GM19452 (cell line): ENCODE results near the gene PTPRU.

Experiments
- ATAC-seq: cut with Tn5 transposase; IDR thresholded peaks from one replicate; pipeline ENCODE4 v1.9.1; 2021; ENCODE audit not compliant: unreplicated experiment

The PTPRU gene

GRCh38 chr1:29264773-29265389 is 28.6 kb downstream of the PTPRU start:
- ATAC-seq = no peak

GRCh38 chr1:29266912-29267311 is 30.6 kb downstream of the PTPRU start:
- no peak for ATAC-seq

GRCh38 chr1:29267321-29268070 is 31.2 kb downstream of the PTPRU start:
- ATAC-seq = no peak

GRCh38 chr1:29269382-29269781 is 33.1 kb downstream of the PTPRU start:
- ATAC-seq = no peak

- no peak for ATAC-seq
Observed at GRCh38 chr1:29270929-29271521, 34.7 kb downstream of the PTPRU start.

GRCh38 chr1:29271724-29272123 is 35.4 kb downstream of the PTPRU start:
- no peak for ATAC-seq

GRCh38 chr1:29272147-29272907 is 36.0 kb downstream of the PTPRU start:
- ATAC-seq = no peak

GRCh38 chr1:29275435-29275834 is 39.1 kb downstream of the PTPRU start:
- no peak for ATAC-seq

GRCh38 chr1:29278124-29278523 is 41.8 kb downstream of the PTPRU start:
- ATAC-seq = no peak

- no peak for ATAC-seq
Observed at GRCh38 chr1:29279406-29279805, 43.1 kb downstream of the PTPRU start.

GRCh38 chr1:29279951-29280391 is 43.6 kb downstream of the PTPRU start:
- ATAC-seq = no peak

- ATAC-seq = no peak
Observed at GRCh38 chr1:29280409-29281131, 44.2 kb downstream of the PTPRU start.

- ATAC-seq = no peak
Observed at GRCh38 chr1:29281571-29281970, 45.2 kb downstream of the PTPRU start.

- ATAC-seq = no peak
Observed at GRCh38 chr1:29282135-29282923, 46.0 kb downstream of the PTPRU start.

GRCh38 chr1:29282924-29283803 is 46.8 kb downstream of the PTPRU start:
- no peak for ATAC-seq

- ATAC-seq = no peak
Observed at GRCh38 chr1:29283804-29284195, 47.5 kb downstream of the PTPRU start.

GRCh38 chr1:29284286-29284960 is 48.1 kb downstream of the PTPRU start:
- no peak for ATAC-seq

- no peak for ATAC-seq
Observed at GRCh38 chr1:29284961-29285560, 48.7 kb downstream of the PTPRU start.
